T-cell (primary cell): Measurements from ENCODE around the gene NOC2L. TPM values are rescaled to one million over a fixed set of nuclear protein-coding genes. Genes with fewer than 3 reads are reported as not detected.
A peak's percentile ranks its signal among the peaks of the same experiment; 100 is the strongest.

Experiments used
- ATAC-seq, 4 experiments: fragments of 200-7000 bp in 3 of 4; fragments of 150-1000 bp in 1 of 4; cut with Tn5 transposase; replicated peaks in 1 of 4; 1 replicate in 3 of 4; 2 replicates in 1 of 4; pipeline ENCODE4 v1.10.0; 2021; ENCODE audit warnings: moderate library complexity in 3 of 4, mild to moderate bottlenecking in 2 of 4, moderate number of reproducible peaks in 1 of 4
- CTCF ChIA-PET, 2 donors: fragments of 300-600 bp; sonication (Branson Sonifier 250); formaldehyde crosslinking; loops; one replicate each; lab custom pipeline; 2022; ENCODE audit warnings: antibody characterized with exemption in 2 of 2; lab: Charles Lee
- POLR2A ChIA-PET, 2 donors: fragments of 300-600 bp; sonication (Branson Sonifier 250); formaldehyde crosslinking; loops; one replicate each; lab custom pipeline; 2022; ENCODE audit warnings: antibody characterized with exemption in 2 of 2; lab: Charles Lee
- DNase-seq, 35 experiments: peaks; one replicate each; pipeline versions ENCODE4 v3.0.0 to v3.0.0-alpha.2; 2013 to 2023
- H3K27ac ChIP-seq: one replicate; pipeline ENCODE4 v1.5.1; 2013; ENCODE audit warnings: low read length
- H3K27me3 ChIP-seq, 2 experiments: replicated peaks in 1 of 2; 1 replicate in 1 of 2; 2 replicates in 1 of 2; pipeline versions ENCODE4 v1.6.1 to v1.7.0; 2013; ENCODE audit warnings: low read length in 1 of 2, mixed read lengths in 1 of 2; ENCODE audit not compliant: control insufficient read depth in 2 of 2, insufficient read depth in 2 of 2; ENCODE audit errors: extremely low read depth in 1 of 2
- H3K36me3 ChIP-seq, 2 donors: 1 replicate in 1 of 2; 2 replicates in 1 of 2; pipeline versions ENCODE4 v1.6.1 to v1.7.0; 2013; ENCODE audit warnings: low read length in 1 of 2; ENCODE audit not compliant: control insufficient read depth in 2 of 2, insufficient read depth in 1 of 2; ENCODE audit errors: extremely low read depth in 1 of 2
- H3K4me1 ChIP-seq, 2 experiments: 1 replicate in 1 of 2; 2 replicates in 1 of 2; pipeline versions ENCODE4 v1.6.1 to v1.7.0; 2013; ENCODE audit warnings: low read length in 2 of 2, mixed read lengths in 1 of 2; ENCODE audit not compliant: insufficient read depth in 2 of 2, control insufficient read depth in 1 of 2; ENCODE audit errors: extremely low read depth in 1 of 2
- H3K4me3 ChIP-seq, 2 donors: 1 replicate in 1 of 2; 2 replicates in 1 of 2; pipeline versions ENCODE4 v1.5.1 to v1.7.0; 2013; ENCODE audit warnings: mild to moderate bottlenecking in 2 of 2, low read length in 1 of 2, moderate library complexity in 1 of 2; ENCODE audit not compliant: control insufficient read depth in 1 of 2; ENCODE audit errors: extremely low read depth in 1 of 2
- H3K9me3 ChIP-seq: 2 replicates; pipeline ENCODE4 v1.7.0; 2013
- H3K27ac Mint-ChIP-seq, 2 donors: one replicate each; pipeline ENCODE4 v1.8.0; 2020 to 2021; ENCODE audit warnings: mild to moderate bottlenecking in 2 of 2, mixed read lengths in 2 of 2
- H3K27me3 Mint-ChIP-seq, 2 donors: one replicate each; pipeline ENCODE4 v1.8.0; 2021 to 2022; ENCODE audit warnings: mixed read lengths in 2 of 2
- H3K36me3 Mint-ChIP-seq: one replicate; pipeline ENCODE4 v1.8.0; 2021; ENCODE audit warnings: mixed read lengths
- H3K4me1 Mint-ChIP-seq, 3 donors: one replicate each; pipeline ENCODE4 v1.8.0; 2020 to 2022; ENCODE audit warnings: mixed read lengths in 3 of 3, mild to moderate bottlenecking in 1 of 3
- H3K4me3 Mint-ChIP-seq, 3 donors: one replicate each; pipeline ENCODE4 v1.8.0; 2020 to 2022; ENCODE audit warnings: mild to moderate bottlenecking in 3 of 3, mixed read lengths in 3 of 3, moderate library complexity in 3 of 3
- H3K9me3 Mint-ChIP-seq, 3 donors: one replicate each; pipeline ENCODE4 v1.8.0; 2020 to 2022; ENCODE audit warnings: mixed read lengths in 3 of 3
- WGBS: methylation state at CpG from one replicate; pipeline ENCODE4 v1.1.5; 2013; ENCODE audit warnings: missing lambda C conversion rate; ENCODE audit not compliant: insufficient coverage; 5-methylcytosine and 5-hydroxymethylcytosine counted together
- total RNA-seq, 35 experiments: library from RNA in 6 of 35; stranded (reverse) in 6 of 35; fragments of 120-200 nt in 1 of 35; gene quantifications; one replicate each; pipeline versions ENCODE4 v1.2.1 to v1.2.4 and lab custom pipeline; 2013 to 2026

Gene NOC2L
- total RNA-seq, 5 donors from 2014 or later (not counting 1 experiment from before 2014, with no cell fraction given): 58.7 to 92.2 (median 83.4) TPM

DNA sequence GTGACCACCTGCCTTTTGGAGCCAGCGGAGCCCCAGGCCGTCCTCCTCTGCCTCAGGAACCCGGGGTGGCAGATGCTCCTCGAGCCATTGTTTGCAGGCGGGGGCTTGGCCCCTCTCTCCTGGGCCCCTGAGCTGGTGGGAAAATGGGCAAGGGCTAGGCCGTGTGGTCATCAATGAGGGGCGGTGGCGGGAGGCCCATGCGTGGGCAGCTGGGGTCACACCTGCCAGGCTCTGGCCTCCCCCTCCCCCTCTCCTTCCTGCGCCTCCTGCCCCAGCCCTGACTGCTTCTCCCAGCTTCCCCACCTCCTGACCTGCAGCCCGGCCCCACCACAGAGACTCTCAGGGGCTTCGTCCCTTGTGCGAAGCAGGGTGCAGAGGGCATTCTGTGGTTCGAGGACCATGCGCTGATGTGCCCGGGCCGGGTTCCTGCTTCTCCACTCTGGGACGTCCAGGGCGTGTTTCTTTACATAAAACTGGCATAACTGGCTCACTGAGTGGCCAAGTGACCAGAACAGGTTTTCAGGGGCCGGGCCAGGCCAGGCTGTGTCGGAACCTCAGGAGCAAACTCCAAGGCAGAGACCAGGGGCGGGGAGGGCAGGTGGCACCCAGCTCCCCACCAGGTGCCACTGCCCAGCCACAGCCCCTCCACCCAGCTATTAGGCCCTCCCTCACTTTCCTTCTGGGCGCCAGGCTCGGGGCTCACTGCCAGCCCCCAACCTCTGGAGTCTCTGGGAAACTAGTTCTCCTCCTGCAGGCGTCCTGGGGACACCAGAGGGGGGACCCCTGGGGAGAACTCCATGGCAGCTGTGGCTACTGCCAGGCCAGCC is 26.1 kb downstream of the NOC2L start:
- ChIA-PET POLR2A (no interaction called here), CTCF (no interaction called here)
- H3K36me3 Mint-ChIP-seq: no peaks in the 10 kb centered on the region

GRCh38 chr1:932173-932510 is 26.9 kb downstream of the NOC2L start:
- CTCF ChIA-PET: no interaction called here
- Histone ChIP-seq H3K27ac (no peak overlapping the region), H3K4me1 (peaks cover 0 to 13% of the 10 kb centered on the region in 2 experiments), H3K9me3 (no peaks in the 10 kb centered on the region), H3K4me3 (no peak overlapping the region), H3K27me3 (peaks cover 0 to 68% of the 10 kb centered on the region in 2 experiments), H3K36me3 (no peaks in the 10 kb centered on the region)
- Mint-ChIP-seq H3K36me3 (no peaks in the 10 kb centered on the region), H3K4me1 (peaks cover 3 to 5% (median 3%) of the 10 kb centered on the region in 3 donors), H3K4me3 (no peak overlapping the region), H3K9me3 (no peaks in the 10 kb centered on the region), H3K27ac (no peak overlapping the region), H3K27me3 (peaks cover 15 to 39% of the 10 kb centered on the region in 2 donors)
- ATAC-seq (no peak), DNase-seq (no peak)
- POLR2A ChIA-PET: no interaction called here
- WGBS: 86% methylated on average over 16 of the region's 16 CpGs

More for the DNA sequence above, 26.1 kb downstream of the NOC2L start:
- peaks cover 18 to 37% of the 10 kb centered on the region in 2 donors for H3K27me3 Mint-ChIP-seq
- H3K4me1 Mint-ChIP-seq: peaks cover 3 to 5% (median 3%) of the 10 kb centered on the region in 3 donors
- DNase-seq: no peak
- Histone ChIP-seq H3K4me1 (peaks cover 0 to 13% of the 10 kb centered on the region in 2 experiments), H3K9me3 (no peaks in the 10 kb centered on the region), H3K27ac (no peak overlapping the region), H3K27me3 (peaks cover 0 to 68% of the 10 kb centered on the region in 2 experiments), H3K36me3 (no peaks in the 10 kb centered on the region), H3K4me3 (no peak overlapping the region)
- no peaks in the 10 kb centered on the region for H3K9me3 Mint-ChIP-seq
- WGBS: 80% methylated on average over 21 of the region's 25 CpGs
- H3K27ac Mint-ChIP-seq: no peak overlapping the region
- ATAC-seq: no peak
- H3K4me3 Mint-ChIP-seq: no peak overlapping the region

GRCh38 chr1:931380-932172 is 27.5 kb downstream of the NOC2L start:
- H3K36me3 ChIP-seq: no peaks in the 10 kb centered on the region
- no peak overlapping the region for H3K27ac Mint-ChIP-seq
- CTCF ChIA-PET: no interaction called here

GRCh38 chr1:930633-931138 is 28.4 kb downstream of the NOC2L start:
- H3K36me3 Mint-ChIP-seq: no peaks in the 10 kb centered on the region
- peaks cover 4 to 70% of the 10 kb centered on the region in 2 experiments for H3K27me3 ChIP-seq
- ATAC-seq: no peak
- DNase-seq: no peak
- peaks cover 0 to 14% of the 10 kb centered on the region in 2 experiments for H3K4me1 ChIP-seq
- H3K27me3 Mint-ChIP-seq: peaks cover 21 to 48% of the 10 kb centered on the region in 2 donors
- no peaks in the 10 kb centered on the region for H3K9me3 ChIP-seq
- H3K27ac ChIP-seq: no peak overlapping the region
- POLR2A ChIA-PET: no interaction called here
- H3K36me3 ChIP-seq: no peaks in the 10 kb centered on the region
- H3K4me3 ChIP-seq: no peak overlapping the region
- H3K9me3 Mint-ChIP-seq: no peaks in the 10 kb centered on the region
- 77% methylated on average over 18 of the region's 18 CpGs for WGBS
- H3K27ac Mint-ChIP-seq: no peak overlapping the region
- peaks cover 5 to 10% (median 10%) of the 10 kb centered on the region in 3 donors for H3K4me1 Mint-ChIP-seq
- CTCF ChIA-PET: no interaction called here
- no peak overlapping the region for H3K4me3 Mint-ChIP-seq

More at GRCh38 chr1:931380-932172, 27.5 kb downstream of the NOC2L start:
- Histone ChIP-seq H3K27ac (no peak overlapping the region), H3K4me3 (no peak overlapping the region), H3K4me1 (peaks cover 0 to 13% of the 10 kb centered on the region in 2 experiments), H3K27me3 (peaks cover 0 to 70% of the 10 kb centered on the region in 2 experiments), H3K9me3 (no peaks in the 10 kb centered on the region)
- POLR2A ChIA-PET: no interaction called here
- ATAC-seq (no peak), DNase-seq (no peak)
- Mint-ChIP-seq H3K36me3 (no peaks in the 10 kb centered on the region), H3K4me1 (peaks cover 3 to 5% (median 3%) of the 10 kb centered on the region in 3 donors), H3K9me3 (no peaks in the 10 kb centered on the region), H3K4me3 (peak overlapping the region in 1 of 3 donors; percentile 32), H3K27me3 (peaks cover 18 to 40% of the 10 kb centered on the region in 2 donors)
- 65% methylated on average over 10 of the region's 15 CpGs for WGBS

DNA sequence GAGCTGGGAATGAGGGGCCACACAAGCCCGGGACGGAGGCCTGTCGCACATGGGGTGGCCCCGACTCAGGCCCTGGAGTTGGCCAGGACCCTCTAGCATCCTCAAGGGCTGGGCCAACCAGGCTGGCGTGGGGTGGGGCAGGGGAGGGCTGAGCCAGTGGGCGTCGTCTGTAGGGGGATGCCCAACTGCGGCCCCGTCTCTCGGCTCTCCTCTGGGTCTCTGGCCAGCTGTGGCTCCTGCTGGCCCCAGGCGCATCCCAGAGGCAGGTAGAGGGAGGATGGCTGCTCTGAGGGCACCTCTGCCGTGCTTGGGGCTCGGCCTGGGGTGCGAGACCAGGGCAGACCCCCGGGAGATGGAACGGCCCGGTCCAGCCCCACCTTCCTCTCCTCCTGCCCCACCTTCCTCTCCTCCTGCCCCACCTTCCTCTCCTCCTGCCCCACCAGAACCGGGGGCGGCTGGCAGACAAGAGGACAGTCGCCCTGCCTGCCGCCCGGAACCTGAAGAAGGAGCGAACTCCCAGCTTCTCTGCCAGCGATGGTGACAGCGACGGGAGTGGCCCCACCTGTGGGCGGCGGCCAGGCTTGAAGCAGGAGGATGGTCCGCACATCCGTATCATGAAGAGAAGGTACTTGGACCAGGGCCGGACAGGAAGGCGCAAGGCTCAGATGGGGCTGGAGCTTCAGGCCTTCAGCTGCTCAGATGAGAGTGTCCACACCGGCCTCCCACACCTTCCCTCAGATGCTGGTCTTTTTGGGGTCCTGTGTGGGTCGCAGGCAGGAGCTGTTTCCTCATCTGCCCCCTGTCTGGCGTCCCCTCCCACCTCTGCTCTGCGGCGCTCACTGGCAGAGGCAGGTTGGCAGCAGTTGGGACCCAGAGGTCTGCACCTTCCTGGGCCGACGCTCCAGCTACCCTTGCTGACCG is 29.1 kb downstream of the NOC2L start:
- ChIA-PET POLR2A (no interaction called here), CTCF (interaction anchor here in 1 of 2 donors (0.5 kb wide), 1 partner anchor 26 kb away, joined by 3 read pairs; no protein-coding TSS in a partner anchor)
- ATAC-seq: no peak

More for the DNA sequence above, 29.1 kb downstream of the NOC2L start:
- H3K9me3 ChIP-seq: no peaks in the 10 kb centered on the region
- H3K4me1 ChIP-seq: peaks cover 0 to 12% of the 10 kb centered on the region in 2 experiments
- no peak for DNase-seq
- no peak overlapping the region for H3K4me3 ChIP-seq
- no peaks in the 10 kb centered on the region for H3K9me3 Mint-ChIP-seq
- H3K27me3 Mint-ChIP-seq: peaks cover 15 to 42% of the 10 kb centered on the region in 2 donors
- H3K27ac ChIP-seq: no peak overlapping the region
- H3K36me3 Mint-ChIP-seq: no peaks in the 10 kb centered on the region
- H3K4me3 Mint-ChIP-seq: no peak overlapping the region
- H3K27me3 ChIP-seq: peaks cover 4 to 67% of the 10 kb centered on the region in 2 experiments
- peaks cover 5 to 10% (median 9%) of the 10 kb centered on the region in 3 donors for H3K4me1 Mint-ChIP-seq
- H3K36me3 ChIP-seq: no peaks in the 10 kb centered on the region
- H3K27ac Mint-ChIP-seq: no peak overlapping the region
- 83% methylated on average over 34 of the region's 40 CpGs for WGBS
